OCI-LY1 (cell line): ENCODE measurements around the gene SDK1.
"Not testable (repeated sequence)": the region's sequence is repeated elsewhere in the genome, so short reads cannot be mapped to it uniquely, and the experiment has no call there.

ENCODE experiments used
- H2AFZ ChIP-seq: fragments of 200-600 bp; sonication (generic), shearing (Covaris generic); 2 replicates; pipeline ENCODE4 v1.6.0; 2014; ENCODE audit warnings: antibody characterized with exemption, mild to moderate bottlenecking, low read length
- H3F3A ChIP-seq: fragments of 200-600 bp; sonication (generic), shearing (Covaris generic); 2 replicates; pipeline ENCODE4 v1.6.0; 2014; ENCODE audit warnings: mild to moderate bottlenecking, antibody characterized with exemption, low read length, moderate library complexity; ENCODE audit not compliant: insufficient read depth
- H3K27ac ChIP-seq: fragments of 200-600 bp; sonication (generic); 2 replicates; pipeline ENCODE4 v1.5.1; 2014; ENCODE audit warnings: low read length, mixed run types, mild to moderate bottlenecking, low read depth; ENCODE audit not compliant: poor library complexity, severe bottlenecking
- H3K27me3 ChIP-seq: fragments of 200-600 bp; sonication (generic); 2 replicates; pipeline ENCODE4 v1.6.0; 2014; ENCODE audit warnings: antibody characterized with exemption, mild to moderate bottlenecking, low read length, moderate library complexity; ENCODE audit not compliant: insufficient read depth
- H3K36me3 ChIP-seq: fragments of 200-600 bp; sonication (generic); 2 replicates; pipeline ENCODE4 v1.6.1; 2014; ENCODE audit warnings: mild to moderate bottlenecking, antibody characterized with exemption, low read length, moderate library complexity, mixed read lengths; ENCODE audit not compliant: insufficient read depth
- H3K4me1 ChIP-seq: fragments of 200-600 bp; sonication (generic); 2 replicates; pipeline ENCODE4 v1.5.1; 2014; ENCODE audit warnings: mild to moderate bottlenecking, low read length, moderate library complexity; ENCODE audit not compliant: insufficient read depth, severe bottlenecking
- H3K4me2 ChIP-seq: fragments of 200-600 bp; sonication (generic), shearing (Covaris generic); 2 replicates; pipeline ENCODE4 v1.6.1; 2014; ENCODE audit warnings: low read length
- H3K4me3 ChIP-seq: fragments of 200-600 bp; sonication (generic); 2 replicates; pipeline ENCODE4 v1.5.1; 2014; ENCODE audit warnings: low read length, low read depth, mild to moderate bottlenecking, mixed read lengths; ENCODE audit not compliant: poor library complexity, severe bottlenecking
- H3K79me2 ChIP-seq: fragments of 200-600 bp; shearing (Covaris generic); 2 replicates; pipeline ENCODE4 v1.6.1; 2016; ENCODE audit warnings: mixed run types, low read length, mixed read lengths; ENCODE audit not compliant: insufficient read depth
- H3K9ac ChIP-seq: fragments of 200-600 bp; sonication (generic), shearing (Covaris generic); 2 replicates; pipeline ENCODE4 v1.6.1; 2014; ENCODE audit warnings: mild to moderate bottlenecking, low read length, mixed read lengths
- H3K9me2 ChIP-seq: fragments of 200-600 bp; sonication (generic), shearing (Covaris generic); 2 replicates; pipeline ENCODE4 v1.6.1; 2014; ENCODE audit warnings: low read depth, mild to moderate bottlenecking, low read length, mixed read lengths
- H3K9me3 ChIP-seq: fragments of 200-600 bp; shearing (Covaris generic); 2 replicates; pipeline ENCODE4 v1.6.1; 2014; ENCODE audit warnings: low read length, mixed read lengths
- H4K20me1 ChIP-seq: fragments of 200-600 bp; sonication (generic), shearing (Covaris generic); 2 replicates; pipeline ENCODE4 v1.6.0; 2016; ENCODE audit warnings: mild to moderate bottlenecking, low read length; ENCODE audit not compliant: insufficient read depth
- CTCF ChIP-seq: fragments of 200-600 bp; sonication (generic), shearing (Covaris generic); IDR thresholded peaks from 2 replicates; pipeline ENCODE4 v1.5.1; 2017; ENCODE audit warnings: mild to moderate bottlenecking, antibody characterized with exemption, low read length, moderate library complexity, mixed read lengths
- EZH2 ChIP-seq: fragments of 200-600 bp; sonication (generic), shearing (Covaris generic); IDR thresholded peaks from 2 replicates; pipeline ENCODE4 v1.8.0; 2017; ENCODE audit warnings: borderline replicate concordance, mixed run types, mild to moderate bottlenecking, antibody characterized with exemption, low read length, moderate library complexity, mixed read lengths

Gene SDK1

GRCh38 chr7:4256286-4256685 is 955.2 kb downstream of the SDK1 start:
- H3F3A ChIP-seq: no peaks in the 10 kb centered on the region
- no peak overlapping the region for H3K4me3 ChIP-seq
- no peaks in the 10 kb centered on the region for H3K27me3 ChIP-seq
- H3K9ac ChIP-seq: no peak overlapping the region
- H4K20me1 ChIP-seq: no peaks in the 10 kb centered on the region
- H3K9me3 ChIP-seq: peaks cover 2% of the 10 kb centered on the region; the same call in 1 of the 2 replicates
- H3K27ac ChIP-seq: no peak overlapping the region
- no peaks in the 10 kb centered on the region for H3K79me2 ChIP-seq
- no peaks in the 10 kb centered on the region for H3K9me2 ChIP-seq
- no peak overlapping the region for H3K4me2 ChIP-seq
- H2AFZ ChIP-seq: no peak overlapping the region
- TF ChIP-seq CTCF (no peak), EZH2 (no peak)
- no peaks in the 10 kb centered on the region for H3K4me1 ChIP-seq
- H3K36me3 ChIP-seq: no peaks in the 10 kb centered on the region

- no peaks in the 10 kb centered on the region for H4K20me1 ChIP-seq
- H3F3A ChIP-seq: no peaks in the 10 kb centered on the region
- no peaks in the 10 kb centered on the region for H3K36me3 ChIP-seq
- no peaks in the 10 kb centered on the region for H3K79me2 ChIP-seq
- H2AFZ ChIP-seq: no peak overlapping the region
- TF ChIP-seq EZH2 (no peak), CTCF (no peak)
- H3K9me3 ChIP-seq: no peaks in the 10 kb centered on the region
- H3K27ac ChIP-seq: no peak overlapping the region
- no peak overlapping the region for H3K4me2 ChIP-seq
- no peaks in the 10 kb centered on the region for H3K4me1 ChIP-seq
- no peaks in the 10 kb centered on the region for H3K27me3 ChIP-seq
- H3K9ac ChIP-seq: no peak overlapping the region
- no peak overlapping the region for H3K4me3 ChIP-seq
- no peaks in the 10 kb centered on the region for H3K9me2 ChIP-seq
Measured at GRCh38 chr7:4257146-4258111, 956.4 kb downstream of the SDK1 start.

GRCh38 chr7:4260116-4260515 is 959.1 kb downstream of the SDK1 start:
- not testable (repeated sequence) for H2AFZ ChIP-seq, H3K27me3 ChIP-seq, H4K20me1 ChIP-seq

More at GRCh38 chr7:4260116-4260515, 959.1 kb downstream of the SDK1 start:
- H3K9ac ChIP-seq, H3K9me2 ChIP-seq, H3F3A ChIP-seq, H3K4me1 ChIP-seq, H3K4me2 ChIP-seq, H3K36me3 ChIP-seq, H3K4me3 ChIP-seq, H3K27ac ChIP-seq, H3K79me2 ChIP-seq, H3K9me3 ChIP-seq: not testable (repeated sequence)
